Lung microvascular endothelial cell (primary cell): ENCODE measurements around the gene WWC1. TPM values are rescaled to one million over a fixed set of nuclear protein-coding genes. Genes with fewer than 3 reads are reported as not detected.
"Not testable (repeated sequence)": the region's sequence is repeated elsewhere in the genome, so short reads cannot be mapped to it uniquely, and the experiment has no call there.

Experiments
- DNase-seq, 2 donors: peaks; one replicate each; pipeline versions ENCODE4 v3.0.0 to v3.0.0-alpha.2; 2010; ENCODE audit warnings: low read depth in 2 of 2
- total RNA-seq: library from RNA; depleted of rRNA; stranded (reverse); fragments of >200 nt; gene quantifications from 2 replicates; pipeline ENCODE4 v1.2.1, GENCODE V29; 2014

Gene WWC1
- total RNA-seq, 1 donor from 2014 or later: 0.20 TPM

- DNase-seq: no peak
These were observed 40.6 kb downstream of the WWC1 start for GRCh38 chr5:168332042-168332441.

GRCh38 chr5:168334280-168334679 is 42.8 kb downstream of the WWC1 start:
- no peak for DNase-seq

GRCh38 chr5:168334695-168335094 is 43.2 kb downstream of the WWC1 start:
- no peak for DNase-seq

- no peak for DNase-seq
These were observed 45.9 kb downstream of the WWC1 start for GRCh38 chr5:168337361-168337760.

GRCh38 chr5:168339109-168339771 is 47.8 kb downstream of the WWC1 start:
- no peak for DNase-seq

- DNase-seq: not testable (repeated sequence)
These were observed 48.3 kb downstream of the WWC1 start for GRCh38 chr5:168339772-168340140.

- DNase-seq: no peak
These were observed 49.0 kb downstream of the WWC1 start for GRCh38 chr5:168340487-168340886.

GRCh38 chr5:168341178-168341577 is 49.7 kb downstream of the WWC1 start:
- DNase-seq: no peak

- no peak for DNase-seq
These were observed 50.8 kb downstream of the WWC1 start for GRCh38 chr5:168342151-168342825.

GRCh38 chr5:168342985-168343384 is 51.5 kb downstream of the WWC1 start:
- no peak for DNase-seq

- DNase-seq: no peak
These were observed 55.0 kb downstream of the WWC1 start for GRCh38 chr5:168346417-168346816.

- DNase-seq: no peak
These were observed 56.1 kb downstream of the WWC1 start for GRCh38 chr5:168347368-168348083.

GRCh38 chr5:168348084-168348414 is 56.6 kb downstream of the WWC1 start:
- no peak for DNase-seq

- no peak for DNase-seq
These were observed 58.9 kb downstream of the WWC1 start for GRCh38 chr5:168350315-168350714.

GRCh38 chr5:168353216-168353957 is 61.9 kb downstream of the WWC1 start:
- DNase-seq: no peak

GRCh38 chr5:168354397-168354796 is 63.0 kb downstream of the WWC1 start:
- DNase-seq: no peak

GRCh38 chr5:168356171-168356570 is 64.7 kb downstream of the WWC1 start:
- DNase-seq: no peak

GRCh38 chr5:168356592-168356991 is 65.1 kb downstream of the WWC1 start:
- DNase-seq: no peak

- DNase-seq: no peak
These were observed 66.4 kb downstream of the WWC1 start for GRCh38 chr5:168357876-168358275.

GRCh38 chr5:168359820-168360460 is 68.5 kb downstream of the WWC1 start:
- no peak for DNase-seq

GRCh38 chr5:168360521-168361285 is 69.3 kb downstream of the WWC1 start:
- DNase-seq: no peak
